ENCODE results near the gene PXYLP1. TPM values are rescaled to one million over a fixed set of nuclear protein-coding genes. Genes with fewer than 3 reads are reported as not detected.

The PXYLP1 gene
- total RNA-seq, 1 donor from 2014 or later: 0.34 TPM

DNA sequence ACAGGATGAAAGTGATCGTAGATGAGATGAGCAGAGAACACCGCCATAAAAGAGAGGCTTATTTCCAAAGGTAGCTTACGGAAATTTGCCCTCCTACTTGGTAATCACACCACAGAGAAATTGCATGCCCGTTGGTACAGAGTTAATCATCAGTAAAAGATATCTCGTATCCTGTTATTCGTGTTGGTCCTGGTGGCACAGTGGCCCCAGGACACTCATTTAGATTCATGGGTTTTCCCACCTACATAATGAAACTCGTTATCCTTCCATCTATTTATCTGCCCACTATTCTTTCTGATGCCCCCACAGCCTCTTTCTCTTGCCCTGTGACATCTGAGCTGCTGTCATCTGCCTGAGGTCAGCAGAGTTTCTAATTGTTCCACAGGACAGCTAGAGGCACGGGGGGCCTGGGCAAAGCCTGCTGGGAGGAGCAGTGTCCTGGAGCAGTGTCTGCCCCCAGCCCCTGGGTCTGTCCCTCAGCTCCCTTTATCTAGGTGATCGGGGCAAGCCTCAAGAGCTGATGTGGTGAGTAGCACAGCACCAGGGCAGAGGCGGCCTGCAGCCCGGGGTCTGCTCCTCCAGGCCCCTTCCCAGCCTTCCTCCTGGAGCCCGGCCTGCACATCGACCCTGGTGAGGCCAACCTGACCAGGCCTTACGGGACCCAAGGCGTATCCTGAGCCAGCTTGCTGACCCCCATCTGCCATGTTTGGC lies 42.2 kb downstream of the PXYLP1 start:
- no peak for DNase-seq

- no peak for DNase-seq
Observed at GRCh38 chr3:141274411-141275031, 42.9 kb downstream of the PXYLP1 start.

DNA sequence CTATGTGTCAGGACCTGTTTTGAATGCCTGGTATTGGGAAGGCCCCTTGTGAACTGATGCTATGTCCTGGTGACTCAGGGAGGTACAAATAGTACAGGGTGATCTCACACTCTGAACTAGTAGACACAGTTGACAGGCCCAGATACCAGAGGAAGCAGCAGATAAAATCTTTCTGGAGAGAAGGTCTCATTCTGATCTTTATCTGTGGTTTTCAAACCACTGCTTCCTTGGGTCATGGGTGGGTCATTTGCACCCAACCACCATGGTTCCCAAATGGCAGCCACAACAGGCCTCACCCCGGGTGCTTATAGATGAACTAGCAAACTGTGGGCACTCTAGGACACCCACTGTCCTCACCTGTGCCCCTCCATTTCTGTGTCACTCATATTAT lies 43.4 kb downstream of the PXYLP1 start:
- DNase-seq: no peak

DNA sequence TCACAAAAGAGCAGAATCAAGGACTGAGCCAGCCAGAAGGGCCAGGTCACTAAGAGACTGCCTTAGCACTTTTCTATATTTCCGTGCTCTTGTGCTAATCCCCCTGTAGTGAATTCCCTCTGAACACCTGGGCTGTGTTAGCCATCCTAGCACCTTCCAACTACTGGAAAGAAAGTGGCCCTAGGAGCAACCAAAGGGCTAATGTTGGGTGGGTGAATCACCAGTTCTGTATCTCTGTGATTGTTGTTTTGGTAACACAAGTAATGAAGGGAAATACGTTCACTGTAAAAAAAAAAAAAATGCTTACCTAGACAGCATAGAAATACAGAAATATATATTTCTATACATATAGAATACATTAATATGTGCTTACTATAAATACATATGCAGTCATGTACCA lies 43.9 kb downstream of the PXYLP1 start:
- DNase-seq: no peak

DNA sequence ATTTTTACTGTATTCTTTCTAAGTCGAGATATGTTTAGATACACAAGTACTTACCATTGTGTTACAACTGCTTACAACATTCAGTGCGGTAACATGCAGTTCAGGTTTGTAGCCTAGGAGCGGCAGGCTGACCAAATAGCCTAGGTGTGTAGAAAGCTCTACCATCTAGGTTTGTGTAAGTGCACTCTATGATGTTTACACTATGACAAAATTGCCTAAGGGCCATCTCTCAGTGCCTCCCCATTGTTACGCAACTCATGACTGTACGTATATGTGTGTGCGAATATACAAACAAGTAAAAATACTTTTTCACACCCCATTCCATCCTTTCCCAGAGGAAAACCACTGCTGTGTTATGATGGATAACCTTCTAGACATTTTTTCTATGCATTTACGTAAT lies 44.3 kb downstream of the PXYLP1 start:
- DNase-seq: no peak

DNA sequence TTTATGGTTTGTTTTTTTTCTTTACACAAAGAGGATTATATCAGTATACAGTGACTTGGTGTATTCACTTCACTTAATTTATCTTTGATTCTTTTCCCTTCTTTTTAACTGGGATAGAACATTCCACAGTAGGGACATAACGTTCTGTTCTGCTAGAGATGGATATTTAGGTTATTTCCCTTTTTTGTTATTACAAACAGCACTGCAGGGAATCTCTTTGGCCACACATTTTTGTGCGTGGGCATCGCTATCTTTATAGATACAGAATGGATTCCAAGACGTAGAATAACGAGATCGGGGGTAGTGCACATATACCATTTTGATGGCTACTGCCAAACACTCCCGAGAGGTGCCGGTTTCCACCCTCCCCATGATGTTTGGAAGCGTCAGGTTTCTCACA lies 44.8 kb downstream of the PXYLP1 start:
- no peak for DNase-seq

- DNase-seq: no peak
Observed at GRCh38 chr3:141277451-141277850, 45.8 kb downstream of the PXYLP1 start.

GRCh38 chr3:141278196-141279076 lies 46.8 kb downstream of the PXYLP1 start:
- DNase-seq: peak; percentile 38

DNA sequence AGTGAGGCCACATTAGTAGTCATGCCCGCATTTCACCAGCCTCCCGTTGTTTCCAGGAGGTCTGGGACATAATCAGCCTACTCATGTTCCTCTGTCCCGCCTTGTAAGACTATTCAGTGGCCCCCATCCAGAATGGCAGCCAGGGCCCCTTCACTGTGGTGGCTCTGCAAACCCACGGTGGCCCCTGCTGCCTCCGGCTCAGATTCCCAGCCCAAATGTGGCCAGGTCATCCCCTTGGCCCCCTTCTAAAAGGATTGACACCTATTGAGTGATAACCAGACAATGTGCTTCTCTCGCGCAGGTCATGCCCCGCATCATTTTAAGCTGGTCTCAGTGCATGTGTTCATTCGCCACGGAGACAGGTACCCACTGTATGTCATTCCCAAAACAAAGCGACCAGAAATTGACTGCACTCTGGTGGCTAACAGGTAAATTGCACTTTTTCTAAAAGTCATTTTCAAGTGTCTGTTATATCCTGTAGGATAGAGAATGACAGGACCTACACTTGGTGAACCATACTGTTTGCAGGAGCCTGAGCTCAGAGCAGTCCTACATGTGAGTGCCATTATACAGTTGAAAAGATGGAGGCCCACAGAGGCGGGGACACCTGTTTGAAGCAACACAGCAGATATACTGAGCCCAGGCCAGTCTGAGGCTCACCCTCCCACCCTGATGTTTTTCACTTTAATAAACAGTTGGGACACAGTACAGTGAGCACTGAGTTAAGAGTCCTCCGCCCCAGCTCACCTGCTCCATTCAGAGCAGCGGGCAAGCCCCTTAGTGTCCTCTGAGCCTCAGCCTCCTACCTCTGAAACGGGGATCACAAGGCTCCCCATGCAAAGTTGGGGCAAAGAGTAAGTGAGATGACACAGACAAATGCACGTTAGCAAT lies 47.7 kb downstream of the PXYLP1 start:
- DNase-seq: peak; percentile 41

- no peak for DNase-seq
Observed at GRCh38 chr3:141280086-141280485, 48.5 kb downstream of the PXYLP1 start.

GRCh38 chr3:141280690-141281089 lies 49.1 kb downstream of the PXYLP1 start:
- DNase-seq: no peak

GRCh38 chr3:141285570-141285969 lies 53.9 kb downstream of the PXYLP1 start:
- no peak for DNase-seq

- no peak for DNase-seq
Observed at GRCh38 chr3:141286856-141287255, 55.2 kb downstream of the PXYLP1 start.

DNA sequence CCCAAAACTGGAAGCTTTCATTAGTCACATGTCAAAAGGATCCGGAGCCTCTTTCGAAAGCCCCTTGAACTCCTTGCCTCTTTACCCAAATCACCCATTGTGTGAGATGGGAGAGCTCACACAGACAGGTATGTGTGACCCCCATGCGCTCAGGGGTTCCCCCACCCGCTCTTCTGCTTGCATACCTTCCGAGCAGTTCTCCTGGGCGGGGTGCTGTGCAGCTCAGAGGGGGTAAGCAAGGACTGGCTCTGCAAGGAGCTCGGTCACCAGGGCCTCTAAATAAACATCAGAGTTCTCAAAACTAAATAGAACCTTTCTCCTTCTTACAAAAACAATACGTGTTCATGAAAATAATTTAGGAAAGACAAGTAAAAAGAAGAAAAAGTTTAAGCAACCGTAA lies 55.7 kb downstream of the PXYLP1 start:
- no peak for DNase-seq

DNA sequence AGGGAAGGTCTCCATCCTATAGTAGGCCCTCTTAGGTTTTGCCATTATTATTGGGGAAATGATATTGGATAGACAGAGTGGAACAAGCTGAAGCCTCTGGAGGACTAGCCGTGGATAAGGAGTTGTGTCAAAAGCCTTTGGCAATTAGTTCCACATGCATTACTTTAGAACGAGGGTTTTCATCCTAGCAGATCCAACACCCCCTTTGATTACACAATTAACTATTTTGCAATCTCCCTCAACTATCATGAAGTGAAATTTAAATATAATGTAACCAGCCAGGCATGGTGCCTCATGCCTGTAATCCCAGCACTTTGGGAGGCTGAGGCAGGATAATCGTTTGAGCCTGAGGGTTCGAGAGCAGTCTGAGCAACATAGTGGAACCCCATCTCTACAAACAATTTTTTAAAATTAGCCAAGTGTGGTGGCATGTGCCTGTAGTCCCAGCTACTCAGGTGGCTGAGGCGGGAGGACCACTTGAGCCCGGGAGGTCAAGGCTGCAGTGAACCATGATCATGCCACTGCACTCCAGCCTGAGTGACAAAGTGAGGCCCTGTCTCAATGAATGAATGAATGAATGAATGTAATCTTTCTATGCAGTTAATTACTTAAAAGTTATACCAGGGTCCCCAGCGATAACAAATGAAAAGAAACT lies 56.8 kb downstream of the PXYLP1 start:
- no peak for DNase-seq

- no peak for DNase-seq
Observed at GRCh38 chr3:141289228-141289772, 57.7 kb downstream of the PXYLP1 start.

DNA sequence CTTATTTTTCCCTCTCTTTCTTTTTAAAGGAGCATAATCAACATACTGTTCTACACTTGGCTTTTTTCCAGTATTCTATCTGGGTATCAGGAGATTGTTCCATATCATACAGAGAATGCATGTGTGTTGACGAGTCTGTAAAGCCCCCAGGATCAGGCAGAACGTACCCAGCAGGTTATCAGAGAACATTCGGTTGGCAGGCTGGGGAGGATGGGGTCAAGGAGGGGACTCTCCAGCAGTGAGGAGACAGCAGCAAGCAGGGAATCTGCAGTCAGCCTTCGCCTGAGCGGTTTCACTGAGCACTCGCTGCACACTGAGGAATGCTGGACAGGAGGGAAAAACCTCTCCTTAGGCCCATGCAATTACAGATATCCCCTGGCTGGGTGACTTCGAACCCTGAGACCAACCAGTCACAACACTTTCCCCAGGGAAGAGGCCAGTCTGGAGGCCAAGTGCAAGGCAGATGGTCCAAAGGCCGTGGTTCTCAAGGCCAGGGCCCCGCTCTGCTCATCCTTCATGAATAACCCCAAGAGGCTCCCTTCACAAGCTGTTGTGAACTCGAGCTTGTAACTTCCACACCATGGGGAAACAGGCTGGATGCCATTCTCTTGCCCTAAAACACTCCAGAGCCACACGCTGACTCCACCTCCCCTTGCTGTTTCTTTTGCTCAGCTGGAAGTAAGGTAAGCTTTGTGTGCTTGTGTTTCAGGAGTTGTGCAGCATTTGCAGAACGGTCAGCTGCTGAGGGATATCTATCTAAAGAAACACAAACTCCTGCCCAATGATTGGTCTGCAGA lies 60.1 kb downstream of the PXYLP1 start:
- no peak for DNase-seq

- no peak for DNase-seq
Observed at GRCh38 chr3:141292356-141293058, 60.9 kb downstream of the PXYLP1 start.

DNA sequence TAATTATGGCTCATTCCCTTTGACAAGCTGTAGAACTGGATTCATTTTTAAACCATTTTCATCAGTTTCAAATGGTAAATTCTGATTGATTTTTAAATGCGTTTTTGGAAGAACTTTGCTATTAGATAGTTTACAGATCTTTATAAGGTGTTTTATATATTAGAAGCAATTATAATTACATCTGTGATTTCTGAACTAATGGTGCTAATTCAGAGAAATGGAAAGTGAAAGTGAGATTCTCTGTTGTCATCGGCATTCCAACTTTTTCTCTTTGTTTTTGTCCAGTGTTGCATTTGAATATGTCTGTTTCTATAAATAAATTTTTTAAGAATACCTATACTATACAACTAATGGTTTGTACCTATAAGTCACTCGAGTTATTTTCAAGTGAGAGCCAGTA lies 62.7 kb downstream of the PXYLP1 start:
- DNase-seq: peak; percentile 39

DNA sequence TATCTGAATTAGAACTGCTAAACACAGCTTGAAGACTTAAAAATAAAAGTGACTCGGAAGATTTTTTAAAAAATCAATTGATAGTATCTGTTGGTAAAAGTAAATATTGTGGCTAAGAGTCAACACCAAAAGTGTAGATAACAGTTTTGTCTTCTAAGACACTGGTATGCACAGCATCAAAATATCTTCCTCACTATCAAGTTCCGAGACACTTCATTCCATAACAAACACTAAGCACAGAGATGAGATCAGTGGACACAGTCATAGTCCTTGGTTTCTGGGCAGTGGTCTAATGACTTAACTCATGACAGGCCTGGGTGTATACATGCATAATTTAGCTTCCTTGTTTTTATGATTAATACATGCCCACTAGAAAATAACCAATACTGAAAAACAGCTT lies 63.2 kb downstream of the PXYLP1 start:
- peak; percentile 79 for DNase-seq

Data from dermis blood vessel endothelial cell (primary cell).